ENCODE data around the gene CHST2. TPM values are rescaled to one million over a fixed set of nuclear protein-coding genes. Genes with fewer than 3 reads are reported as not detected.

The CHST2 gene
- total RNA-seq, 1 experiment from 2014 or later, result 1.7 TPM

DNA sequence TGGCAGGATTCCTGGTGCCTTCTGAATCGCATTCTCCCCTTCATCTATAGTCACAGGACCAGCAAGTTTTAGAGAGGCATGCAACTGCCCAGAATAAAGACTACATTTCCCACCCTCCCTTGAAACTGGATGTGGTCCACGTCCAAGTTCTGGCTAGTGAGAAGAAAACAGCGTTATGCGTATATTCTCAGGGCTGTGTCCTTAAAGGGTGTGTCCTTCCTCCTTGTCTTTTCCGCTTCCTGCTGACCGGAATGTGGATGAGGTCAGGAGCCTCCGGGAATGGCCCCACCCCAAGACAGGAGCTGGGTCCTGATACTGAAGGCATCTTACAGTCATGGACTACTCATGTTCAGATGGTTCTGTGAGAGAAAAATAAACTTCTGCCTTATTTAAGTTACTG is 20.2 kb downstream of the CHST2 start:
- intact Hi-C loops (cut with micrococcal nuclease), result no loop called here
- Histone ChIP-seq H3K9ac (ENCODE audit: low read length) (no peak overlapping the region), H3K4me2 (ENCODE audit: low read length) (peak overlapping the region; percentile 55), H2AFZ (ENCODE audit: low read depth, low read length, poor library complexity, severe bottlenecking) (peak overlapping the region; percentile 85), H3K9me3 (ENCODE audit: control insufficient read depth in 1 of 2, insufficient read depth in 1 of 2, low read depth in 1 of 2, low read length in 2 of 2) (no peaks in the 10 kb centered on the region), H4K20me1 (ENCODE audit: insufficient read depth) (no peaks in the 10 kb centered on the region), H3K4me3 (replicated peaks in 1 of 2; ENCODE audit: low read depth in 1 of 2, low read length in 2 of 2) (peak overlapping the region; percentile 8 to 40; a peak in 3 of 4 replicates), H3K27ac (ENCODE audit: low read depth, low read length) (no peak overlapping the region), H3K27me3 (ENCODE audit: insufficient read depth, low read length) (no peaks in the 10 kb centered on the region), H3K9me2 (ENCODE audit: insufficient read depth) (no peaks in the 10 kb centered on the region), H3K79me2 (ENCODE audit: insufficient read depth, low read length) (no peaks in the 10 kb centered on the region), H3K4me1 (ENCODE audit: control insufficient read depth in 1 of 2, insufficient read depth in 2 of 2, low read length in 2 of 2) (peaks cover 4 to 26% of the 10 kb centered on the region in 2 experiments; a peak in 3 of 4 replicates), H3K36me3 (ENCODE audit: control insufficient read depth in 1 of 2, insufficient read depth in 2 of 2, low read length in 2 of 2) (no peaks in the 10 kb centered on the region)
- DNase-seq (ENCODE audit: low read depth, low spot score) (no peak), ATAC-seq (peak; percentile 75)
- CTCF ChIA-PET, result no interaction called here
- no TSS peak for BruUV-seq (replicated peaks)
- TF ChIP-seq SIN3A (IDR thresholded peaks at IDR 0.05; ENCODE audit: low read depth) (no peak), YY1 (IDR thresholded peaks at IDR 0.05; ENCODE audit: extremely low read depth, insufficient replicate concordance, low read depth, low read length) (no peak), EGR1 (IDR thresholded peaks at IDR 0.05; ENCODE audit: low read depth) (no peak), TCF7L2 (IDR thresholded peaks at IDR 0.05; ENCODE audit: borderline replicate concordance, extremely low read depth, insufficient read depth, insufficient read length) (no peak), EZH2phosphoT487 (IDR thresholded peaks at IDR 0.05; ENCODE audit: borderline replicate concordance) (no peak), ZFX (IDR thresholded peaks at IDR 0.05) (no peak), RAD21 (IDR thresholded peaks at IDR 0.05; ENCODE audit: low read depth) (no peak), SP1 (IDR thresholded peaks at IDR 0.05; ENCODE audit: low read depth) (no peak), SRF (IDR thresholded peaks at IDR 0.05; ENCODE audit: low read depth) (no peak)
- TF ChIP-seq, protein P1, sequence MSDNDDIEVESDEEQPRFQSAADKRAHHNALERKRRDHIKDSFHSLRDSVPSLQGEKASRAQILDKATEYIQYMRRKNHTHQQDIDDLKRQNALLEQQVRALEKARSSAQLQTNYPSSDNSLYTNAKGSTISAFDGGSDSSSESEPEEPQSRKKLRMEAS (IDR thresholded peaks at IDR 0.05), result no peak
- POLR2A ChIA-PET, result no interaction called here
- RAD21 ChIA-PET (ENCODE audit: low non-redundant PET in 1 of 2, low total read pairs in 2 of 2, uncharacterized antibody in 2 of 2, unreplicated experiment in 2 of 2), result no interaction called here

DNA sequence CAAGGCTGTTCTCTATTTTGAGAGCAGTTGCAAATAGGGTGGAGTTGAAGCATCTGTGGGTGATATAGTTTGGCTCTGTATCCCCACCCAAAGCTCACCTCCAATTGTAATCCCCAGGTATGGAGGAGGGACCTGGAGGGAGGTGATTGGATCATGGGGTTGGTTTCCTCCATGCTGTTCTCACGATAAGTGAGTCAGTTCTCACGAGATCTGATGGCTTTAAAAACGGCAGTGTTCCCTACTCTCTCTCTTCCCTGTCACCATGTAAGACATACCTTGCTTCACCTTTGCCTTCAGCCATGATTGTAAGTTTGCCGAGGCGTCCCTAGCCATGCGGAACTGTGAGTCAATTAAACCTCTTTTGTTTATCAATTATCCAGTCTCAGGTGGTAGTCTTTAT is 21.0 kb downstream of the CHST2 start:
- DNase-seq (ENCODE audit: low read depth, low spot score) (no peak), ATAC-seq (no peak)
- Histone ChIP-seq H3K27me3 (ENCODE audit: insufficient read depth, low read length) (no peaks in the 10 kb centered on the region), H3K36me3 (ENCODE audit: control insufficient read depth in 1 of 2, insufficient read depth in 2 of 2, low read length in 2 of 2) (no peaks in the 10 kb centered on the region), H3K9ac (ENCODE audit: low read length) (no peak overlapping the region), H3K9me2 (ENCODE audit: insufficient read depth) (no peaks in the 10 kb centered on the region), H3K4me3 (replicated peaks in 1 of 2; ENCODE audit: low read depth in 1 of 2, low read length in 2 of 2) (peak overlapping the region in 1 of 2 experiments; percentile 40; a peak in 1 of 4 replicates), H3K9me3 (ENCODE audit: control insufficient read depth in 1 of 2, insufficient read depth in 1 of 2, low read depth in 1 of 2, low read length in 2 of 2) (no peaks in the 10 kb centered on the region), H3K79me2 (ENCODE audit: insufficient read depth, low read length) (no peaks in the 10 kb centered on the region), H4K20me1 (ENCODE audit: insufficient read depth) (no peaks in the 10 kb centered on the region), H3K4me2 (ENCODE audit: low read length) (peak overlapping the region; percentile 55; the same call in 1 of the 2 replicates), H3K4me1 (ENCODE audit: control insufficient read depth in 1 of 2, insufficient read depth in 2 of 2, low read length in 2 of 2) (peaks cover 0 to 18% of the 10 kb centered on the region in 2 experiments; a peak in 2 of 4 replicates), H2AFZ (ENCODE audit: low read depth, low read length, poor library complexity, severe bottlenecking) (peak overlapping the region; percentile 85), H3K27ac (ENCODE audit: low read depth, low read length) (no peak overlapping the region)
- ChIA-PET RAD21 (ENCODE audit: low non-redundant PET in 1 of 2, low total read pairs in 2 of 2, uncharacterized antibody in 2 of 2, unreplicated experiment in 2 of 2) (no interaction called here), CTCF (no interaction called here), POLR2A (no interaction called here)
- intact Hi-C loops (cut with micrococcal nuclease), result no loop called here
- no TSS peak for BruUV-seq (replicated peaks)
- no peak for TF ChIP-seq SP1 (IDR thresholded peaks at IDR 0.05; ENCODE audit: low read depth)
- TF ChIP-seq ZNF274 (IDR thresholded peaks at IDR 0.05; ENCODE audit: low read depth, low read length), result no peak
- TF ChIP-seq, protein P1 (IDR thresholded peaks at IDR 0.05), result no peak
- TF ChIP-seq EGR1 (IDR thresholded peaks at IDR 0.05; ENCODE audit: low read depth), result no peak
- no peak for TF ChIP-seq CEBPB (IDR thresholded peaks at IDR 0.05; ENCODE audit: low read depth)
- TF ChIP-seq TCF7L2 (IDR thresholded peaks at IDR 0.05; ENCODE audit: borderline replicate concordance, extremely low read depth, insufficient read depth, insufficient read length), result no peak
- TF ChIP-seq ELF1 (IDR thresholded peaks at IDR 0.05; ENCODE audit: borderline replicate concordance, low read depth), result no peak
- TF ChIP-seq RAD21 (IDR thresholded peaks at IDR 0.05; ENCODE audit: low read depth), result no peak
- no peak for TF ChIP-seq FOSL1 (IDR thresholded peaks at IDR 0.05; ENCODE audit: low read depth)
- no peak for TF ChIP-seq YY1 (IDR thresholded peaks at IDR 0.05; ENCODE audit: extremely low read depth, insufficient replicate concordance, low read depth, low read length)
- TF ChIP-seq, protein P2, sequence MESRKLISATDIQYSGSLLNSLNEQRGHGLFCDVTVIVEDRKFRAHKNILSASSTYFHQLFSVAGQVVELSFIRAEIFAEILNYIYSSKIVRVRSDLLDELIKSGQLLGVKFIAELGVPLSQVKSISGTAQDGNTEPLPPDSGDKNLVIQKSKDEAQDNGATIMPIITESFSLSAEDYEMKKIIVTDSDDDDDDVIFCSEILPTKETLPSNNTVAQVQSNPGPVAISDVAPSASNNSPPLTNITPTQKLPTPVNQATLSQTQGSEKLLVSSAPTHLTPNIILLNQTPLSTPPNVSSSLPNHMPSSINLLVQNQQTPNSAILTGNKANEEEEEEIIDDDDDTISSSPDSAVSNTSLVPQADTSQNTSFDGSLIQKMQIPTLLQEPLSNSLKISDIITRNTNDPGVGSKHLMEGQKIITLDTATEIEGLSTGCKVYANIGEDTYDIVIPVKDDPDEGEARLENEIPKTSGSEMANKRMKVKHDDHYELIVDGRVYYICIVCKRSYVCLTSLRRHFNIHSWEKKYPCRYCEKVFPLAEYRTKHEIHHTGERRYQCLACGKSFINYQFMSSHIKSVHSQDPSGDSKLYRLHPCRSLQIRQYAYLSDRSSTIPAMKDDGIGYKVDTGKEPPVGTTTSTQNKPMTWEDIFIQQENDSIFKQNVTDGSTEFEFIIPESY (IDR thresholded peaks at IDR 0.05; ENCODE audit: extremely low read depth, insufficient replicate concordance, low read length), result no peak
